HG03097 (cell line): Measurements from ENCODE around the gene RNF113B.

Source experiments
- ATAC-seq: cut with Tn5 transposase; IDR thresholded peaks from one replicate; pipeline ENCODE4 v1.9.1; 2021; ENCODE audit not compliant: unreplicated experiment, low FRiP score

RNF113B gene

GRCh38 chr13:98176777-98177608, at the start of gene RNF113B:
TSS of gene RNF113B (minus strand) at chr13:98177269. CDS start at chr13:98177236, 33 bp downstream.
- no peak for ATAC-seq

GRCh38 chr13:98226496-98226895, 49.4 kb upstream of the RNF113B start:
- ATAC-seq = no peak

DNA sequence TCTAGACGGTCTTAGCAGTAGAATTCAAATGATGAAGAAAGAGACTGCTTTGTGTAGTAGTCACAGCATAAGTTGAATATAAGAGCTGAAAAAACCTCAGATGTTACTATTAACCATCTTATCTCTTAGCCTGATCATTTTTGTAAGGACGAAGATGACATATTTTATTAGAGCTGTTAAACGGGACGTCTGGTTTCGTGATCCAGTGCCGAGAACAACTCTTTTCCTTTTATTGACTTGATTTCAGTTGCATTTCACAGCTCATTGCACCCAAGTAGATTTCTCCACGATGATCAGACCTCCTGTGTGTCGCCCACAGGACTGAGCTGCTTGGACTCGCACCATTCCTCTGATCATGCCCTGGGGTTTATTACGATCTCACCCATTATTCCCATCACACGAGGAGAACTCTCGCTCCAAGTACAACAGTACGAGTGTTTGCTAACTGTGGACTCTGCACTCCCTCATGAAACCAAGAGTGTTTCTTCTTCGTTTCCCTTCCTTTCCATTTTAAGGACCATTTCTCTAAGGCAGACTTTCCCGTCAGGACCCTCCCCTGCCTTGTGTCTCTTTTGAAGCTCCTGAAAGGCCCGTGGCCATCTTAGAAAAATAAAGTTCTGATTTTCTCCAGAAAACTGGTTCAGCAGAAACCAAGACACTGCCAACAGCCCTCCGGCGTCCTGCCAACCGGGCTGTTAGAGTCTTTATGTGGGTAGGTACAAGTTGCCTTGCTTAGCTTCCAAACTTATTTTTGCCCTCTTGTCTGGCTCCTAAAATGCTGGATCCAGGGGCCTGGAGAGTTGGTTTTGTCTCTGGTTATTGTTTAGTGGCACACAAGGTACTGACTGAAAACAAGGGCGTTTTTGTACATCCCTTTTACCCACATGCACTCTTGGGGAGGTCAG, 48.2 kb upstream of the RNF113B start:
- no peak for ATAC-seq

DNA sequence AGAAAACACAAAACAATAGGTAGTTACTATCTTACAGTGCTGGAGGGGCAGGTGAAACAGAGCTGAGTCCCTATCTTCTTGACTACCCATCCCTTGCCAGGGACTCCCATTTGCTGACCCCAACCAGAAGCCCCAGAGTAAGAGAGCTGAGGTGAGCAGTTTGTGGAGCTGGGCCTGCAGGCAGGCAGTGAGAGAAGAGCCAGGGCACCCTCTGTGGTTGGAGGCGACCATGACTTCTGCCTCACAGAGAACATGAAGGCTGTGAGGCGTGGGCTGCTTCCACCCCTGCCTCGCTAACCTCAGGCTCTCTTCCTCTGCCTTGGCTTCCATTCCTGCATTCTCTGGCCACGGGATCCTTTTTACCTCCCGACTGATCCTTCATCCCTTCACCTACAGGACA, 47.5 kb upstream of the RNF113B start:
- ATAC-seq = no peak

- ATAC-seq = no peak
Observed at GRCh38 chr13:98223741-98224140, 46.7 kb upstream of the RNF113B start.

GRCh38 chr13:98222816-98223215, 45.7 kb upstream of the RNF113B start:
- ATAC-seq = no peak

DNA sequence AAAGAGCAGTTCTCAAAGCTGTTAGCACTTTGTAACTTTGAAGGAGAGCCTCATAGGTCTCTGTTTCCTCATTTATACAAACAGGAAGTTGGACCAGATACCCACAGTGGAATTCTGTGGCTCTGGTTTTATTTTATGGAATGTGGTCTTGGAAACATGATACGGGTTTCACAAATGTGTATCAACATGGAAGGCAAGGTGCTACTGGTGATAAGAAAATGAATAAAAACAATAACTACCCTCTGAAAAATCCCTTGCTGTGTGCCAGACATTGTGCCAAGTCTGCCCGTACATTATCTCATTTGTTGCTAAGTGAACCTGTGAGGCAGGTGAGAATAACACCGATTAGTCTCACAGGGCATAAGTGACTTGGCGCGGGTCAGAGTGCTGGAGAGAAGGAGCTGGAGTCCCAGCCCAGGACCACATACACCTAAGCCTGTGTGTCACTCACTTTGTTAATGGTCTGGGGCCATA, 45.0 kb upstream of the RNF113B start:
- no peak for ATAC-seq

DNA sequence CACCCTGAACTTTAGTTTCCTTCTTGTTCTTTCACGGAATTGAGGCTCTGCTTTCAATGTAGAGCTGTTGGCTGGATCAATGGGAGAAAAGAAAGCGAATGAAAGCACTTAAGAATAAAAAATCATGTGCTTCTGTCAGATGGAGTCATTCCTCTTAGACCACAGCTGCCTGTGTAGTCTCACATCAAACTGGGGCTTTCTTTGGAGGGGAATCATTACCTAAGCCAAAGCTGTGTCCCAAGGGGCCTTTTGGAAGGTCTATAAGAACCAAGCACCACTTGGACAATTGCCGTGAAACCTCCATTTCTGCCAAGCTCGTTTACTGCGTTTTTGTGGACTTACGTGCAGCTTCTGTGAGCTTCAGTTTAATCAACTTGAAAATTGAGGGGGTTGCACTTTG, 44.2 kb upstream of the RNF113B start:
- ATAC-seq = no peak

DNA sequence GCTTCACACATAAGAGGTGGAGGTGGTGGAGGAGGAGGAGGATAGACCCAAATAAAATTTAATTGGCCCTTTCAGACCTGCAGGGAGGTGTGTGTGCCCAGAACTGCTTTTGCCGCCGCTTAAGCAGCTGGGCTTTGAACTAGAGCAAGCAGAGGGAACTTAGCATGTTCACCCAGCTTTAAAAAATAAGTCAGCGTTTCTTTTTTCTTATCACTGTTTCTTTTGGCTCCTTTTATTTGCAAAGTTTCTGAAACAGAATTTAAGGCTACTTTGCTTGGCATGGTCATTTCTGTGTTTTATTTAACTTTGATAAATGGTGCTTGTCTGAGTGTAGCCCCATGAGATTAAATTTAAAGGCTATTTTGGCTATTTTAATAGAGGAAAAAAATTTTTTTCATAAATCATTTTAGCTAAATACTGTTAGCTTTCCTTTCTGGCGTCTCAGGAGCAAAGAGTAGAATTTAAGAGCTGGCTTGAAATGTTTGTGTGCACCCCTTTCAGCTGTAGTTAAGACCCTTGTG, 43.3 kb upstream of the RNF113B start:
- no peak for ATAC-seq

GRCh38 chr13:98219685-98220084, 42.6 kb upstream of the RNF113B start:
- ATAC-seq = no peak

DNA sequence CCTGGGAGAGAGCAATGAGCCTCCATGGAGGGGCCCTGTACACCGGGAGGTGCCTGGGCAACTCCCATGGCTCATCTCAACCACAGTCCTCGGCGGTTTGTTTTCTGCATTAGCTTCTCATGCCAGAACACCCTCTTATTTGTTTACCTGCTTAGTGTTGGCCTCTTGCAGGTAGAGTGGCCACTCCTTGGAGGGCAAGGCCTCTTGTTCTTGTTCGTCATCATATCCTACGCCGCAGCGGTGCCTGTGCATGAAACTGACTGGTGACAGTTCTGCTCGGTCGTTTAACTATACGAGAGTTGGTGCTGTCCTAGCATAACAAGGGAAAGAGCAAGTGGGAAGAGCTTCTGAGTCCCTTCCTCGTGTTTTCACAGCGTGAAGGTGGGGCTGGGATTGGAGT, 40.5 kb upstream of the RNF113B start:
- no peak for ATAC-seq

GRCh38 chr13:98216711-98217285, 39.7 kb upstream of the RNF113B start:
- no peak for ATAC-seq

GRCh38 chr13:98216135-98216565, 39.1 kb upstream of the RNF113B start:
- no peak for ATAC-seq

- ATAC-seq = no peak
Observed at GRCh38 chr13:98215508-98215907, 38.4 kb upstream of the RNF113B start.

DNA sequence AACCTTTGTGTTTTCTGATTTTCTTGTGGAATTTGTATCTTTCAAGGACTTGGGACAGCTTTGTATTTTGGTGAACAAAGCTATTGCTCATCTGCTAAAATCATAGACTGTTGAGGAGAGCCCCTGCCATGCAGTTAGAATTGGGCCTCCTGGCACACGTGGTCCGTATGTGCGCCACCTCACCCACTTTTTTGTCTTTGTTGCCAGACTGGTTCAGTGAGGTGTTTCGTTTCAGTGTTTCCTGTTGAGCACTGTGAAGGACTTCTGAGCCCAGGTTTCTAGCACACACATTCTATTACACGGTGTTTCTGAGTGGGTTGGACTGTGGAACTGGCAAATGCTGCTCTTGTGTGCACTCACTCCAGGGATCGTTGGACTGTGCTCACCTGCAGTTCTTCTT, 37.6 kb upstream of the RNF113B start:
- ATAC-seq = no peak

DNA sequence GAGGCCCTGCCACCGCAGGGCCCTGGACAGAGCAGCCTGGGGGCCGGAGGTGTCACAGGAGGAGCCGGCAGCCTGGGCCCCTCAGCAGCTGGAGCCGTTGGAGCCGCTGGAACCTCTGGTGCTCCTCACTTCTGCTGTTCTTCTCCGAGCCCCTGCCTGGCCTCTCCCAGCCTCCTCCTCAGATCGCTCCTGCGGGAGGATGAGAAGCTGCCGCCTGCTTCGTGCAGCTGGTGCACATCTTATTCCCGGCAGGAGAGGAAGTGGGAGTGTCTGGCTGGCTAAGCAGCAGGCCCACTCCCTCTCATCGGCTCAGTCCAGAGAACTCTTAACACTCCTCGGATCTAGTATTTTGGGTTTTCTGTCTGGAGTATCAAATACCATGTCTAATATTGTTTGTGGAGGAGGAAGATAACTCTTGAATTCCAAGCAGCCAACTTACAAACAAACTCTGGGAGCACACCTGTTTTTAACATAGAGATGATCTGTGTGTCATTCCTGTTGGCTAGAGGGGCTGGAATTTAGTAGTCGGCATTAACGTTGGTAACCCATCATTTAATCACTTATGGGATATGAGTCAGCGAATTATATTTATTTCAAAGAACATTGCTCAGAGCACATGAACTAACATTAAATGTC, 37.1 kb upstream of the RNF113B start:
- ATAC-seq = no peak

DNA sequence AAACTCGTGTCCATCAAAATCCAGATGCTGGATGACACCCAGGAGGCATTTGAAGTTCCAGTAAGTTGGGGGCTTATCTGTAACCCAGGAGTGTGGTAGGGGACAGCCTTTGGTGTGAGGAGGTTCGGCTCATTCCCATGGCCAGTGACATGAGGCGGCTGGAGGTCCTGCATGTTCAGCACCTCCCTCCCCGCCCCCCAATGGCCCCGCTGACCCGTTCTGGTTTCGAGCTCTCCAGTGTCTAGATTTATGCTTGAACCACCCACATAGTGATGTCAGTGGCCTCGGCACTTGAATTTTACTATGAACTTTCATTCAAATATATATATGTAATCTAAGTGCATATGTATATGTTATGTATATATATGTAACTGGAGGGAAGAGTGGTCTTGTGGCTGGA, 36.3 kb upstream of the RNF113B start:
- ATAC-seq = no peak

- ATAC-seq = no peak
Observed at GRCh38 chr13:98212763-98213162, 35.7 kb upstream of the RNF113B start.

GRCh38 chr13:98208606-98209005, 31.5 kb upstream of the RNF113B start:
- ATAC-seq = no peak

DNA sequence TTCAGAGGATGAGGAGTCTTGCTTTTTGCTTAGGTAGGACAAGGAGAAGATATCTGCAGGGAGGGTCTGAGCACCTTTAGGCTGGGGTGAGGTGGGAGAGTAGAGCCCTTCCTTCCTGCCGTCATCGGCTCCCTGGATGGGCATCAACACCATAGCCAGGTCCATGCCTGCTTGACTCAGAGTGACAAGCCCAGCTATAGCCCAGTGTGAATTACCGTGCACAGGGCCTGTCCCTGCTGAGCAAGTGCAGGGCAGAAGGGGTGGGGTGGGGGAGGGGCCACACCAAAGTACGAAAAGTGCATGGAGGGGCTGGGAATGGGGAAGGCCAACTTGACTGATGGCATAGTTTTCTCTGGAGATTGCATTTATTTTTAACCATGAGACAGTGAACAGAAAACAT, 30.3 kb upstream of the RNF113B start:
- no peak for ATAC-seq
